H54 (cell line): ENCODE data around the gene TMEM223.
"Not testable (repeated sequence)": the region's sequence is repeated elsewhere in the genome, so short reads cannot be mapped to it uniquely, and the experiment has no call there.

Experiments used
- DNase-seq: peaks from one replicate; pipeline ENCODE4 v3.0.0; 2011; ENCODE audit warnings: low spot score, mixed read lengths; ENCODE audit not compliant: insufficient read length
- FAIRE-seq: peaks from 3 replicates; lab custom pipeline; 2011; peaks lifted over from hg19 to GRCh38; lab: Jason Lieb, UNC
- POLR2A ChIP-seq: IDR thresholded peaks from 2 replicates; pipeline ENCODE4 v1.6.1; 2011; ENCODE audit warnings: low read depth, mild to moderate bottlenecking, low read length

Gene TMEM223

DNA sequence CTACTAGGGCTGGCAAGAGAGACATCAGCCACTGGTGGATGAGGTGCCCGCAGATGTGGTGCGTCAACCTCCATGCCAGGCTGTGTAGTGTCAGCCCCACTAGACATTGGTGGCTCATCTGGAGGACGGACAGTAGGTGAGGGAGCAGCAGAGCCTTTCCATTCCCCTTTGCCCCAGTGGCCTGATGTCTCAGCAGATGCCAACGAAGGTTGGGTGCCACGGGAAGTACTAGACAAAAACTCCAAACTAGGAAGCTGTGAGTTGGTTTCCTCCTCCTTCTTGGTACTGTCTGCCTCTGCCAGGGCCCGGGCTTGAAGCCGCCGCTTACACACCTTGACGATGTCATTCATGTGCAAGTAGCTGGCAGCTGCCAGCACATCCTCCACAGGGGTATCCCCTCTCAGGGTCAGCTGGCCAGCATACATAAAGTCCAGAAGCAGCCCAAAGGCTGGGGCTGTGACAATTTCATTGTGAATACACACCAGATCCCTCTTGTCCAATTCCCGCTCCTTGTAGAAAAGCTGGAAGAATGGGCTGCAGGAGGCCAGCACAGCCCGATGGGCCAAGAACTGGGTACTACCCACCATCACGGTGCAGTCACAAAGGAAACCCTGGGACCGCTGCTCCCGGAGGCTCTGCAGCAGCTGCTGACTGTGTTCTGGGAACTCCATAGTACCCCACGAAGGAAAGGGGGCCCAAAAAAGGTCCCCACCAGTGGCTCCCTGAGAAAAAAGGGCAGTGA is 38.6 kb downstream of the TMEM223 start:
- no peak for FAIRE-seq
- no peak for TF ChIP-seq POLR2A
- no peak for DNase-seq

DNA sequence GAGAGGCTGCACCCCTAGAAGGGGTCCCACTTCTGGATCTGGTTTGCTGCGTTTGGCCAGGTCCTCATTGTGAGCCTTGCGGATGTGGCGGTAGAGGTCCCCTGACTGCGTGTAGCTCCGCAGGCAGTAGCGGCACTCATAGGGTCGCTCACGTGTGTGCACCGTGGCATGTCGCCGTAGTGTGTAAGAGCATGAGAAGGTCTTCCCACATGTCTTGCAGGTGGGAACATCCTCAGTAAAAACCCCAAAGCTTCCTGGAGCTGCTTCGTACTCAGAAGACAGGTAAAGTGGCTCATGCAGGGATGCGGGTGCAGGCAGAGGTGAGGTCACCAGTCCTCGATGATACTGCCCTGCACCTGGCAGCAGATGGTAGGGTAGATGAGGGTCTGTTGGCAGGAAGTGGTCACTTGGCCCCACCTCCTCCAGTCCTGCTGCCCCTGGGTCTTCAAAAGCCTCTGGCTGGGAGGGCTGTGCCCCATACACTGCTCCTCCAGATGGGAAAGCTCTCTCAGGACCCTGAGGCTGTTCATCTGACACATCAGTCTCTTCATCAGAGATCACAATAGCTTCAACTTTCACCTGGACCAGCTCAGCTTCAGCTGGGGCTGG is 39.5 kb downstream of the TMEM223 start:
- no peak for TF ChIP-seq POLR2A
- DNase-seq = no peak
- no peak for FAIRE-seq

DNA sequence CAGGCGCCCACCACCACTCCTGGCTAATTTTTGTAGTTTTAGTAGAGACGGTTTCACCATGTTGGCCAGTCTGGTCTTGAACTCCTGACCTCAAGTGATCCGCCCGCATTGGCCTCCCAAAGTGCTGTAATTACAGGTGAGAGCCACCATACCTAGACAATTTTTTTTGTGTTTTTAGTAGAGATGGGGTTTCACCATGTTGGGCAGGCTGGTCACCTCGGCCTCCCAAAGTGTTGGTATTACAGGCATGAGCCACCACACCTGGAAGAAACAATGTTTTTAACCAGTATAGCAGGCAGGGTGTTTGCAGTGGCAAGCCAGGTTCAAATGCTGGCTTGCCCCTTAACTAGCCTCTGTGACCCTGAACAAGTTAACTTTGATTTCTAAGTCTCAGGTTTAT is 41.9 kb downstream of the TMEM223 start:
- FAIRE-seq, DNase-seq: not testable (repeated sequence)

DNA sequence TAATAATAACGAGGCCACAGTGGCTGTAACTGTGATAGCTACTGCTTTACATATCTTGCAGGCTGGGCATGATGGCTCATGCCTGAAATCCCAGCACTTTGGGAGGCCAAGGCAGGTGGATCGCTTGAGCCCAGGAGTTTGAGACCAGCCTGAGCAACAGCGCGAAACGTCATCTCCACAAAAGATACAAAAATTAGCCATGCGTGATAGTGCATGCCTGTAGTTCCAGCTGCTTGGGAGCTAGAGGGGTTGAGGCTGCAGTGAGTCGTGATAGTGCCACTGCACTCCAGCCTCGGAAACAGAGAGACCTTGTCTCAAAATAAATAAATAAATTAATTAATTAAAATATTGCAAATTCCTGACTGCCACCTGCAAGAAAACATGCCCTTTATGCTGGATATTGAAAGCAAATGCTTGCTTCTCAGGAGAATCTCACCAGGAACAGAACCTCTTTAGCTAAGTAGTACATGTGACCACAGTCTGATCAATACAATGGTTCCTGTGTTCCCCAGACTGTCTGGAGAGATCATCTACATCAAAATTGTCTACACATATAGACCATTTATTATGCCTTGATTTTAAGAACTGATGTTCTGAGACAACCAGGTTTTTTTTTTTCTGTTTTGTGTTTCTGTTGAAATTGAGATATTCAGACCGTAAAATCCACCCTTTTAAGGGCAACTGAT is 44.2 kb downstream of the TMEM223 start:
- TF ChIP-seq POLR2A = no peak
- DNase-seq = no peak
- no peak for FAIRE-seq
